ENCODE measurements around the gene EBLN2.

- TF ChIP-seq CTCF (IDR thresholded peaks at IDR 0.05), result no peak
- no peak for TF ChIP-seq POLR2A (IDR thresholded peaks at IDR 0.05)
- TF ChIP-seq POLR2AphosphoS5 (IDR thresholded peaks at IDR 0.05; ENCODE audit: insufficient read depth in 1 of 2, low read depth in 1 of 2), result no peak
Measured at GRCh38 chr3:73024836-73025235, 36.6 kb upstream of the EBLN2 start.
